GM23338 (cell line): ENCODE data around the gene IL12B. TPM values are rescaled to one million over a fixed set of nuclear protein-coding genes. Genes with fewer than 3 reads are reported as not detected.

Source experiments
- ATAC-seq: fragments of 200-7000 bp; cut with Tn5 transposase; 3 replicates; pipeline ENCODE4 v1.9.1; 2020
- DNase-seq: peaks from one replicate; pipeline ENCODE4 v3.0.0-alpha.2; 2015; ENCODE audit warnings: low spot score
- H2AFZ ChIP-seq: fragments of 200-600 bp; sonication (generic); 2 replicates; pipeline ENCODE4 v1.8.0; 2016; ENCODE audit warnings: antibody characterized with exemption, mild to moderate bottlenecking, moderate library complexity
- H3F3A ChIP-seq: fragments of 200-600 bp; sonication (generic); replicated peaks from 2 replicates; pipeline ENCODE4 v1.8.0; 2017; ENCODE audit warnings: antibody characterized with exemption, mixed run types, low read depth
- H3K27ac ChIP-seq: fragments of 200-600 bp; sonication (generic); 2 replicates; pipeline ENCODE4 v1.6.1; 2016; ENCODE audit warnings: low read depth
- H3K27me3 ChIP-seq: fragments of 200-600 bp; sonication (generic); 2 replicates; pipeline ENCODE4 v1.8.0; 2016; ENCODE audit warnings: mild to moderate bottlenecking, mixed run types, moderate library complexity; ENCODE audit not compliant: insufficient read depth
- H3K36me3 ChIP-seq: fragments of 200-600 bp; sonication (generic); 2 replicates; pipeline ENCODE4 v1.8.0; 2016; ENCODE audit warnings: mild to moderate bottlenecking; ENCODE audit not compliant: insufficient read depth
- H3K4me1 ChIP-seq: fragments of 200-600 bp; sonication (generic); 2 replicates; pipeline ENCODE4 v1.8.0; 2016; ENCODE audit warnings: mild to moderate bottlenecking, moderate library complexity; ENCODE audit not compliant: insufficient read depth
- H3K4me2 ChIP-seq: fragments of 200-600 bp; sonication (generic); 2 replicates; pipeline ENCODE4 v1.7.1; 2017; ENCODE audit warnings: mixed run types
- H3K4me3 ChIP-seq: fragments of 200-600 bp; sonication (generic); 2 replicates; pipeline ENCODE4 v1.6.1; 2016; ENCODE audit warnings: mixed run types
- H3K79me2 ChIP-seq: fragments of 200-600 bp; sonication (generic); replicated peaks from 2 replicates; pipeline ENCODE4 v1.8.0; 2017; ENCODE audit warnings: mild to moderate bottlenecking; ENCODE audit not compliant: insufficient read depth
- H3K9me2 ChIP-seq: fragments of 200-600 bp; sonication (generic); 2 replicates; pipeline ENCODE4 v1.8.0; 2017; ENCODE audit not compliant: insufficient read depth
- H4K20me1 ChIP-seq: fragments of 200-600 bp; sonication (generic); replicated peaks from 2 replicates; pipeline ENCODE4 v1.8.0; 2017; ENCODE audit warnings: mild to moderate bottlenecking; ENCODE audit not compliant: insufficient read depth
- H3K27ac Mint-ChIP-seq: 2 replicates; pipeline ENCODE4 v1.8.0; 2020; ENCODE audit warnings: inconsistent platforms, mild to moderate bottlenecking, moderate library complexity, mixed read lengths
- H3K27me3 Mint-ChIP-seq: 3 replicates; pipeline ENCODE4 v1.8.0; 2022; ENCODE audit warnings: low read depth, mild to moderate bottlenecking, moderate library complexity, mixed read lengths, inconsistent platforms; ENCODE audit not compliant: insufficient read depth, poor library complexity
- H3K36me3 Mint-ChIP-seq: 3 replicates; pipeline ENCODE4 v1.8.0; 2021; ENCODE audit warnings: low read depth, mild to moderate bottlenecking, inconsistent platforms, moderate library complexity, mixed read lengths
- H3K4me1 Mint-ChIP-seq: 3 replicates; pipeline ENCODE4 v1.8.0; 2020; ENCODE audit warnings: mild to moderate bottlenecking, inconsistent platforms, mixed read lengths
- H3K4me3 Mint-ChIP-seq: 3 replicates; pipeline ENCODE4 v1.8.0; 2021; ENCODE audit warnings: moderate library complexity, mild to moderate bottlenecking, inconsistent platforms, mixed read lengths
- H3K9me3 Mint-ChIP-seq: 3 replicates; pipeline ENCODE4 v1.8.0; 2020; ENCODE audit warnings: moderate library complexity, mild to moderate bottlenecking, inconsistent platforms, mixed read lengths
- CREB1 ChIP-seq: fragments of 250-450 bp; sonication (Bioruptor Pico); IDR thresholded peaks from 2 replicates; pipeline ENCODE4 v1.5.0; 2020; ENCODE audit warnings: low read depth, mild to moderate bottlenecking, moderate library complexity
- EZH2 ChIP-seq: fragments of 200-600 bp; sonication (generic); IDR thresholded peaks from one replicate; pipeline ENCODE4 v1.8.0; 2017; ENCODE audit warnings: antibody characterized with exemption, mild to moderate bottlenecking, low read depth; ENCODE audit not compliant: unreplicated experiment
- EZH2phosphoT487 ChIP-seq: fragments of 200-600 bp; sonication (generic); IDR thresholded peaks from one replicate; pipeline ENCODE4 v1.8.1; 2018; ENCODE audit warnings: antibody characterized with exemption; ENCODE audit not compliant: unreplicated experiment
- JUNB ChIP-seq: IDR thresholded peaks from one replicate; pipeline ENCODE4 v1.6.1; 2016; ENCODE audit warnings: antibody characterized with exemption; ENCODE audit not compliant: unreplicated experiment
- NANOG ChIP-seq: IDR thresholded peaks from 2 replicates; pipeline ENCODE4 v1.6.1; 2016; ENCODE audit warnings: antibody characterized with exemption, borderline replicate concordance
- POLR2AphosphoS5 ChIP-seq: IDR thresholded peaks from 2 replicates; pipeline ENCODE4 v1.6.1; 2016; ENCODE audit warnings: antibody characterized with exemption, low read depth
- STAT1 ChIP-seq: IDR thresholded peaks from one replicate; pipeline ENCODE4 v1.6.1; 2016; ENCODE audit warnings: antibody characterized with exemption; ENCODE audit not compliant: unreplicated experiment
- ZNF114 ChIP-seq: fragments of 250-450 bp; sonication (Bioruptor Pico); IDR thresholded peaks from 2 replicates; pipeline ENCODE4 v1.5.0; 2020; ENCODE audit warnings: mild to moderate bottlenecking, moderate library complexity
- ZNF331 ChIP-seq: fragments of 250-450 bp; sonication (Bioruptor Pico); IDR thresholded peaks from 2 replicates; pipeline ENCODE4 v1.5.0; 2020; ENCODE audit warnings: low read depth, mild to moderate bottlenecking, moderate library complexity
- polyA plus RNA-seq: library from polyadenylated mRNA; unstranded; fragments of >200 nt; fragmentation: Nextera tagmentation; extraction: Ambion mirVana; gene quantifications from 2 replicates; pipeline ENCODE4 v1.2.1, GENCODE V29; 2016
- total RNA-seq: library from RNA; depleted of rRNA; stranded (reverse); fragments of >200 nt; shearing (Covaris generic); gene quantifications from 2 replicates; pipeline ENCODE4 v1.2.3, GENCODE V29; 2014
- TF ChIP-seq, protein P1 (sequence below), 2 experiments: fragments of 200-600 bp in 1 of 2; sonication (generic) in 1 of 2; conservative IDR thresholded peaks; 2 replicates each; pipeline versions ENCODE4 v1.5.1 to v1.6.1; 2016 to 2017; ENCODE audit warnings: antibody characterized with exemption in 2 of 2, low read depth in 2 of 2, mild to moderate bottlenecking in 2 of 2, moderate library complexity in 1 of 2
- TF ChIP-seq, protein P2 (sequence below): fragments of 250-450 bp; sonication (Bioruptor Pico); IDR thresholded peaks from 2 replicates; pipeline ENCODE4 v1.5.0; 2020; ENCODE audit warnings: mild to moderate bottlenecking, moderate library complexity
- TF ChIP-seq, protein P3 (sequence below): IDR thresholded peaks from one replicate; pipeline ENCODE4 v1.6.1; 2018; ENCODE audit warnings: antibody characterized with exemption; ENCODE audit not compliant: unreplicated experiment
- TF ChIP-seq, protein P4 (sequence below): IDR thresholded peaks from 2 replicates; pipeline ENCODE4 v1.6.1; 2016; ENCODE audit warnings: antibody characterized with exemption

IL12B gene
- total and polyA plus RNA-seq, 2 experiments from 2014 or later = not detected

DNA sequence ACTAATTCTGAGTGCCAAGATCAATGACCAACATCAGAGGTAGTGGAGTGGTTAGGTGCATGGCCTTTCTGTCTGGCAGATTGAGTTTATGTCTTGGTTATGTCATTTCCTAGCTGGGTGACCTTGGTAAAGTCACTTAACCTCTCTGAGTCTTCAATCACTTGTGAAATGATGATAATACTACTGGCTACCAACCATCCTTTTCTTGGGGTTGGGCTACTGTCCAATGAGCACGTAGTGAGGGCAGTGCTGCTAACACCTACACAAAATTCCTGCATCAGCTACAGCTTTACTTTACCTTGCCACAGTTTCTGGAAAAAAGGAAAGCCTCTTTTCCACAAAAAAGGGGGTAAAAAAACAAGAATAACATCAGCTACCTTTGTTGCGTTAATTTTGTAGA lies 12.4 kb downstream of the IL12B start:
- Histone ChIP-seq H2AFZ (no peak overlapping the region), H3K79me2 (no peaks in the 10 kb centered on the region), H4K20me1 (no peaks in the 10 kb centered on the region), H3K36me3 (no peaks in the 10 kb centered on the region), H3F3A (no peaks in the 10 kb centered on the region), H3K4me2 (no peak overlapping the region), H3K27me3 (no peaks in the 10 kb centered on the region), H3K9me2 (no peaks in the 10 kb centered on the region), H3K4me1 (no peaks in the 10 kb centered on the region), H3K27ac (no peak overlapping the region), H3K4me3 (no peak overlapping the region)
- Mint-ChIP-seq H3K27ac (no peak overlapping the region), H3K4me1 (peaks cover 4% of the 10 kb centered on the region; the same call in 2 of the 3 replicates), H3K36me3 (no peaks in the 10 kb centered on the region), H3K9me3 (no peaks in the 10 kb centered on the region), H3K27me3 (peaks cover 2% of the 10 kb centered on the region), H3K4me3 (no peak overlapping the region)
- DNase-seq (peak; percentile 8), ATAC-seq (no peak)
- TF ChIP-seq, protein P1, sequence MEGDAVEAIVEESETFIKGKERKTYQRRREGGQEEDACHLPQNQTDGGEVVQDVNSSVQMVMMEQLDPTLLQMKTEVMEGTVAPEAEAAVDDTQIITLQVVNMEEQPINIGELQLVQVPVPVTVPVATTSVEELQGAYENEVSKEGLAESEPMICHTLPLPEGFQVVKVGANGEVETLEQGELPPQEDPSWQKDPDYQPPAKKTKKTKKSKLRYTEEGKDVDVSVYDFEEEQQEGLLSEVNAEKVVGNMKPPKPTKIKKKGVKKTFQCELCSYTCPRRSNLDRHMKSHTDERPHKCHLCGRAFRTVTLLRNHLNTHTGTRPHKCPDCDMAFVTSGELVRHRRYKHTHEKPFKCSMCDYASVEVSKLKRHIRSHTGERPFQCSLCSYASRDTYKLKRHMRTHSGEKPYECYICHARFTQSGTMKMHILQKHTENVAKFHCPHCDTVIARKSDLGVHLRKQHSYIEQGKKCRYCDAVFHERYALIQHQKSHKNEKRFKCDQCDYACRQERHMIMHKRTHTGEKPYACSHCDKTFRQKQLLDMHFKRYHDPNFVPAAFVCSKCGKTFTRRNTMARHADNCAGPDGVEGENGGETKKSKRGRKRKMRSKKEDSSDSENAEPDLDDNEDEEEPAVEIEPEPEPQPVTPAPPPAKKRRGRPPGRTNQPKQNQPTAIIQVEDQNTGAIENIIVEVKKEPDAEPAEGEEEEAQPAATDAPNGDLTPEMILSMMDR (conservative IDR thresholded peaks at IDR 0.05; ENCODE audit: low read depth in 2 of 2) = no peak
- TF ChIP-seq NANOG (no peak), JUNB (no peak), ZNF331 (no peak), EZH2phosphoT487 (no peak), ZNF114 (CRISPR knock-in tag) (no peak), STAT1 (no peak), EZH2 (no peak), POLR2AphosphoS5 (no peak), CREB1 (no peak)
- TF ChIP-seq, protein P2, sequence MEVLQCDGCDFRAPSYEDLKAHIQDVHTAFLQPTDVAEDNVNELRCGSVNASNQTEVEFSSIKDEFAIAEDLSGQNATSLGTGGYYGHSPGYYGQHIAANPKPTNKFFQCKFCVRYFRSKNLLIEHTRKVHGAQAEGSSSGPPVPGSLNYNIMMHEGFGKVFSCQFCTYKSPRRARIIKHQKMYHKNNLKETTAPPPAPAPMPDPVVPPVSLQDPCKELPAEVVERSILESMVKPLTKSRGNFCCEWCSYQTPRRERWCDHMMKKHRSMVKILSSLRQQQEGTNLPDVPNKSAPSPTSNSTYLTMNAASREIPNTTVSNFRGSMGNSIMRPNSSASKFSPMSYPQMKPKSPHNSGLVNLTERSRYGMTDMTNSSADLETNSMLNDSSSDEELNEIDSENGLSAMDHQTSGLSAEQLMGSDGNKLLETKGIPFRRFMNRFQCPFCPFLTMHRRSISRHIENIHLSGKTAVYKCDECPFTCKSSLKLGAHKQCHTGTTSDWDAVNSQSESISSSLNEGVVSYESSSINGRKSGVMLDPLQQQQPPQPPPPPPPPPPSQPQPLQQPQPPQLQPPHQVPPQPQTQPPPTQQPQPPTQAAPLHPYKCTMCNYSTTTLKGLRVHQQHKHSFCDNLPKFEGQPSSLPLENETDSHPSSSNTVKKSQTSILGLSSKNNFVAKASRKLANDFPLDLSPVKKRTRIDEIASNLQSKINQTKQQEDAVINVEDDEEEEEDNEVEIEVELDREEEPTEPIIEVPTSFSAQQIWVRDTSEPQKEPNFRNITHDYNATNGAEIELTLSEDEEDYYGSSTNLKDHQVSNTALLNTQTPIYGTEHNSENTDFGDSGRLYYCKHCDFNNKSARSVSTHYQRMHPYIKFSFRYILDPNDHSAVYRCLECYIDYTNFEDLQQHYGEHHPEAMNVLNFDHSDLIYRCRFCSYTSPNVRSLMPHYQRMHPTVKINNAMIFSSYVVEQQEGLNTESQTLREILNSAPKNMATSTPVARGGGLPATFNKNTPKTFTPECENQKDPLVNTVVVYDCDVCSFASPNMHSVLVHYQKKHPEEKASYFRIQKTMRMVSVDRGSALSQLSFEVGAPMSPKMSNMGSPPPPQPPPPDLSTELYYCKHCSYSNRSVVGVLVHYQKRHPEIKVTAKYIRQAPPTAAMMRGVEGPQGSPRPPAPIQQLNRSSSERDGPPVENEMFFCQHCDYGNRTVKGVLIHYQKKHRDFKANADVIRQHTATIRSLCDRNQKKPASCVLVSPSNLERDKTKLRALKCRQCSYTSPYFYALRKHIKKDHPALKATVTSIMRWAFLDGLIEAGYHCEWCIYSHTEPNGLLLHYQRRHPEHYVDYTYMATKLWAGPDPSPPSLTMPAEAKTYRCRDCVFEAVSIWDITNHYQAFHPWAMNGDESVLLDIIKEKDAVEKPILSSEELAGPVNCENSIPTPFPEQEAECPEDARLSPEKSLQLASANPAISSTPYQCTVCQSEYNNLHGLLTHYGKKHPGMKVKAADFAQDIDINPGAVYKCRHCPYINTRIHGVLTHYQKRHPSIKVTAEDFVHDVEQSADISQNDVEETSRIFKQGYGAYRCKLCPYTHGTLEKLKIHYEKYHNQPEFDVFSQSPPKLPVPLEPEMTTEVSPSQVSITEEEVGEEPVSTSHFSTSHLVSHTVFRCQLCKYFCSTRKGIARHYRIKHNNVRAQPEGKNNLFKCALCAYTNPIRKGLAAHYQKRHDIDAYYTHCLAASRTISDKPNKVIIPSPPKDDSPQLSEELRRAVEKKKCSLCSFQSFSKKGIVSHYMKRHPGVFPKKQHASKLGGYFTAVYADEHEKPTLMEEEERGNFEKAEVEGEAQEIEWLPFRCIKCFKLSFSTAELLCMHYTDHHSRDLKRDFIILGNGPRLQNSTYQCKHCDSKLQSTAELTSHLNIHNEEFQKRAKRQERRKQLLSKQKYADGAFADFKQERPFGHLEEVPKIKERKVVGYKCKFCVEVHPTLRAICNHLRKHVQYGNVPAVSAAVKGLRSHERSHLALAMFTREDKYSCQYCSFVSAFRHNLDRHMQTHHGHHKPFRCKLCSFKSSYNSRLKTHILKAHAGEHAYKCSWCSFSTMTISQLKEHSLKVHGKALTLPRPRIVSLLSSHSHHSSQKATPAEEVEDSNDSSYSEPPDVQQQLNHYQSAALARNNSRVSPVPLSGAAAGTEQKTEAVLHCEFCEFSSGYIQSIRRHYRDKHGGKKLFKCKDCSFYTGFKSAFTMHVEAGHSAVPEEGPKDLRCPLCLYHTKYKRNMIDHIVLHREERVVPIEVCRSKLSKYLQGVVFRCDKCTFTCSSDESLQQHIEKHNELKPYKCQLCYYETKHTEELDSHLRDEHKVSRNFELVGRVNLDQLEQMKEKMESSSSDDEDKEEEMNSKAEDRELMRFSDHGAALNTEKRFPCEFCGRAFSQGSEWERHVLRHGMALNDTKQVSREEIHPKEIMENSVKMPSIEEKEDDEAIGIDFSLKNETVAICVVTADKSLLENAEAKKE (CRISPR knock-in tag) = no peak
- TF ChIP-seq, protein P3, sequence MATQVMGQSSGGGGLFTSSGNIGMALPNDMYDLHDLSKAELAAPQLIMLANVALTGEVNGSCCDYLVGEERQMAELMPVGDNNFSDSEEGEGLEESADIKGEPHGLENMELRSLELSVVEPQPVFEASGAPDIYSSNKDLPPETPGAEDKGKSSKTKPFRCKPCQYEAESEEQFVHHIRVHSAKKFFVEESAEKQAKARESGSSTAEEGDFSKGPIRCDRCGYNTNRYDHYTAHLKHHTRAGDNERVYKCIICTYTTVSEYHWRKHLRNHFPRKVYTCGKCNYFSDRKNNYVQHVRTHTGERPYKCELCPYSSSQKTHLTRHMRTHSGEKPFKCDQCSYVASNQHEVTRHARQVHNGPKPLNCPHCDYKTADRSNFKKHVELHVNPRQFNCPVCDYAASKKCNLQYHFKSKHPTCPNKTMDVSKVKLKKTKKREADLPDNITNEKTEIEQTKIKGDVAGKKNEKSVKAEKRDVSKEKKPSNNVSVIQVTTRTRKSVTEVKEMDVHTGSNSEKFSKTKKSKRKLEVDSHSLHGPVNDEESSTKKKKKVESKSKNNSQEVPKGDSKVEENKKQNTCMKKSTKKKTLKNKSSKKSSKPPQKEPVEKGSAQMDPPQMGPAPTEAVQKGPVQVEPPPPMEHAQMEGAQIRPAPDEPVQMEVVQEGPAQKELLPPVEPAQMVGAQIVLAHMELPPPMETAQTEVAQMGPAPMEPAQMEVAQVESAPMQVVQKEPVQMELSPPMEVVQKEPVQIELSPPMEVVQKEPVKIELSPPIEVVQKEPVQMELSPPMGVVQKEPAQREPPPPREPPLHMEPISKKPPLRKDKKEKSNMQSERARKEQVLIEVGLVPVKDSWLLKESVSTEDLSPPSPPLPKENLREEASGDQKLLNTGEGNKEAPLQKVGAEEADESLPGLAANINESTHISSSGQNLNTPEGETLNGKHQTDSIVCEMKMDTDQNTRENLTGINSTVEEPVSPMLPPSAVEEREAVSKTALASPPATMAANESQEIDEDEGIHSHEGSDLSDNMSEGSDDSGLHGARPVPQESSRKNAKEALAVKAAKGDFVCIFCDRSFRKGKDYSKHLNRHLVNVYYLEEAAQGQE = no peak
- TF ChIP-seq, protein P4, sequence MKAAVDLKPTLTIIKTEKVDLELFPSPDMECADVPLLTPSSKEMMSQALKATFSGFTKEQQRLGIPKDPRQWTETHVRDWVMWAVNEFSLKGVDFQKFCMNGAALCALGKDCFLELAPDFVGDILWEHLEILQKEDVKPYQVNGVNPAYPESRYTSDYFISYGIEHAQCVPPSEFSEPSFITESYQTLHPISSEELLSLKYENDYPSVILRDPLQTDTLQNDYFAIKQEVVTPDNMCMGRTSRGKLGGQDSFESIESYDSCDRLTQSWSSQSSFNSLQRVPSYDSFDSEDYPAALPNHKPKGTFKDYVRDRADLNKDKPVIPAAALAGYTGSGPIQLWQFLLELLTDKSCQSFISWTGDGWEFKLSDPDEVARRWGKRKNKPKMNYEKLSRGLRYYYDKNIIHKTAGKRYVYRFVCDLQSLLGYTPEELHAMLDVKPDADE = no peak
